K562 (cell line): ENCODE measurements around the gene CLDN20. TPM values are rescaled to one million over a fixed set of nuclear protein-coding genes. Genes with fewer than 3 reads are reported as not detected.

Source experiments
- ARHGAP35 ChIP-seq: fragments of 450-650 bp; IDR thresholded peaks from 2 replicates; pipeline ENCODE4 v1.6.1; 2018; ENCODE audit not compliant: partially characterized antibody
- BDP1 ChIP-seq: IDR thresholded peaks from 3 replicates; pipeline ENCODE4 v1.6.1; 2011; ENCODE audit not compliant: insufficient read length, insufficient read depth
- EP400 ChIP-seq: fragments of 450-650 bp; IDR thresholded peaks from 2 replicates; pipeline ENCODE4 v1.6.1; 2017; ENCODE audit warnings: antibody characterized with exemption, mild to moderate bottlenecking, moderate library complexity
- HDAC1 ChIP-seq, 2 experiments: fragments of 450-650 bp; IDR thresholded peaks; 2 replicates each; pipeline ENCODE4 v1.6.1; 2016 to 2017; ENCODE audit warnings: inconsistent platforms in 1 of 2, mild to moderate bottlenecking in 1 of 2, moderate library complexity in 1 of 2
- HES1 ChIP-seq: fragments of 450-650 bp; IDR thresholded peaks from 2 replicates; pipeline ENCODE4 v1.6.1; 2016; ENCODE audit warnings: low read depth, mild to moderate bottlenecking, moderate library complexity
- MTF1 ChIP-seq: fragments of 250-450 bp; sonication (Bioruptor Pico); IDR thresholded peaks from 2 replicates; pipeline ENCODE4 v1.9.0; 2021; ENCODE audit warnings: moderate library complexity, mild to moderate bottlenecking, inconsistent platforms, borderline replicate concordance
- PRPF4 ChIP-seq: fragments of 200-400 bp; formaldehyde crosslinking; IDR thresholded peaks from one replicate; pipeline ENCODE4 v1.6.1; 2017; ENCODE audit warnings: low read length, low read depth, mild to moderate bottlenecking; ENCODE audit not compliant: insufficient read depth, poor library complexity, severe bottlenecking
- RBFOX2 ChIP-seq: fragments of 200-400 bp; formaldehyde crosslinking; IDR thresholded peaks from 2 replicates; pipeline ENCODE4 v1.6.1; 2017; ENCODE audit warnings: low read depth, mild to moderate bottlenecking, low read length, moderate library complexity
- SAFB2 ChIP-seq: fragments of 200-400 bp; formaldehyde crosslinking; IDR thresholded peaks from 2 replicates; pipeline ENCODE4 v1.6.1; 2018; ENCODE audit warnings: borderline replicate concordance, low read length, low read depth, moderate library complexity; ENCODE audit not compliant: severe bottlenecking
- SAP30 ChIP-seq: fragments of 200-600 bp; sonication (generic); IDR thresholded peaks from 2 replicates; pipeline ENCODE4 v1.6.1; 2012; ENCODE audit warnings: borderline replicate concordance, low read depth, mild to moderate bottlenecking, moderate library complexity, low read length, control low read depth, inconsistent platforms; ENCODE audit not compliant: insufficient read depth, poor library complexity, severe bottlenecking
- TAF7 ChIP-seq: fragments of 450-650 bp; IDR thresholded peaks from 2 replicates; pipeline ENCODE4 v1.6.1; 2016; ENCODE audit warnings: missing genetic modification characterization, missing compliant biosample characterization
- ZBTB33 ChIP-seq: sonication (generic); formaldehyde crosslinking; IDR thresholded peaks from 2 replicates; pipeline ENCODE4 v1.8.1; 2023; ENCODE audit warnings: mild to moderate bottlenecking, missing genetic modification reagents
- ZNF668 ChIP-seq: fragments of 250-450 bp; sonication (Bioruptor Pico); IDR thresholded peaks from 2 replicates; pipeline ENCODE4 v1.8.0; 2022; ENCODE audit warnings: mild to moderate bottlenecking, inconsistent platforms
- polyA plus RNA-seq, 8 experiments: library from polyadenylated mRNA; depleted of rRNA in 4 of 8; stranded (reverse) in 5 of 8; unstranded in 3 of 8; fragments of >200 nt; fragmentation: Nextera tagmentation in 2 of 8; fragmentation: Illumina TruSeq in 1 of 8; extraction: Ambion mirVana in 2 of 8; extraction: Trizol in 1 of 8; gene quantifications; 2 replicates each; pipeline versions ENCODE4 v1.2.1 to v1.2.3, GENCODE V29; 2011 to 2014; ENCODE audit warnings: inconsistent platforms in 1 of 8, missing spikeins in 1 of 8
- total RNA-seq, 7 experiments: library from RNA; depleted of rRNA in 6 of 7; stranded (reverse); fragments of >200 nt in 6 of 7; fragmentation: Illumina TruSeq in 2 of 7; extraction: Trizol in 2 of 7; gene quantifications; 2 replicates each; pipeline versions ENCODE4 v1.2.1 to v1.2.3, GENCODE V29; 2011 to 2021; ENCODE audit warnings: low replicate concordance in 1 of 7
- TF ChIP-seq, protein P1 (sequence below): fragments of 250-450 bp; sonication (Bioruptor Pico); IDR thresholded peaks from 2 replicates; pipeline ENCODE4 v1.4.0; 2020; ENCODE audit warnings: mild to moderate bottlenecking, moderate library complexity
- TF ChIP-seq, protein P2 (sequence below): fragments of 250-450 bp; sonication (Bioruptor Pico); IDR thresholded peaks from 2 replicates; pipeline ENCODE4 v1.4.0; 2020; ENCODE audit warnings: mild to moderate bottlenecking
- TF ChIP-seq, protein P3 (sequence below): fragments of 200-800 bp; sonication (Bioruptor generic); IDR thresholded peaks from 2 replicates; pipeline ENCODE4 v1.6.1; 2017; ENCODE audit warnings: missing genetic modification characterization, missing compliant biosample characterization
- TF ChIP-seq, protein P4 (sequence below): fragments of 250-450 bp; sonication (Bioruptor Pico); IDR thresholded peaks from 2 replicates; pipeline ENCODE4 v1.9.0; 2021; ENCODE audit warnings: mild to moderate bottlenecking

Gene CLDN20
- total and polyA plus RNA-seq, 9 of the 15 experiments (the other 6 are each of a cell fraction or from before 2014, with no cell fraction given): not detected

DNA sequence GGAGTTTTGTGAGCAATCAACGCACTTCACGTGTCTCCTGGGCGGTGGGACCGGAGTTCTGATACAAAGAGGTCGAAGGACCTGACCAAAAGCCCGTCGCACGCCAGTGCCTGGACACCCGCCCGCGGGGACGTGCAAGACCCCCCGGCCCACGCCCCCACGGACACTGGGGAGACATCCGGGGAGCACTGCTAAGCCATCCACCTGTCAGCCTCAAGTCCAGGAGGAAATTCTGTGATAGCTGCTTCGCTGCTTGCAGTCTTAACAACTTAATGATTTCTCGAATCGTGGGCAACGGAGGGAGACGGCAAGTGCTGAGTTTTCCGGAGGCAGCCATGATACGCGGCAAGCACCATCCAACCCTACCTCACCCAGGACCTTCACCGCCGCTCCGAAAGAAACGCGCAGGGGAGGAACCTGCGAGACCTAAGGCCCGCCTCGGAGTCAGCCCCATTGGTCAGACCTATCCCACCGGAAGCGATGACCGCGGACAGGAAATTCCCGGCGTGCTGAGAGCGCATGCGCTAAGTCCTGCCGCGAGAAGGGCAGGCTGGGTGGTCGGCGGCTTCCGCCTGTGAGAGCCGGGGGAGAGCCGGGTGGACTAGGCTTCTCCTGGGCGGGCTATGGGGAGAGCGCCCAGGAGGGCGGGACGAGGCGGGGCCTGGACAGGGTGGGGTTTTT is 50.4 kb downstream of the CLDN20 start, which contains the start of gene TFB1M (continued):
- TF ChIP-seq HES1 (peak; percentile 14; the same call in 1 of the 2 replicates), BDP1 (no peak), ZNF668 (CRISPR knock-in tag) (no peak), ARHGAP35 (no peak), ZBTB33 (CRISPR knock-in tag) (no peak), SAP30 (peak; percentile 84), RBFOX2 (peak; percentile 94), SAFB2 (no peak), PRPF4 (no peak), MTF1 (CRISPR knock-in tag) (no peak), HDAC1 (IDR thresholded peaks at IDR 0.05) (peak in 1 of 2 experiments; percentile 89; a peak in 2 of 4 replicates), EP400 (peak; percentile 40), TAF7 (peak; percentile 74)
- TF ChIP-seq, protein P1, sequence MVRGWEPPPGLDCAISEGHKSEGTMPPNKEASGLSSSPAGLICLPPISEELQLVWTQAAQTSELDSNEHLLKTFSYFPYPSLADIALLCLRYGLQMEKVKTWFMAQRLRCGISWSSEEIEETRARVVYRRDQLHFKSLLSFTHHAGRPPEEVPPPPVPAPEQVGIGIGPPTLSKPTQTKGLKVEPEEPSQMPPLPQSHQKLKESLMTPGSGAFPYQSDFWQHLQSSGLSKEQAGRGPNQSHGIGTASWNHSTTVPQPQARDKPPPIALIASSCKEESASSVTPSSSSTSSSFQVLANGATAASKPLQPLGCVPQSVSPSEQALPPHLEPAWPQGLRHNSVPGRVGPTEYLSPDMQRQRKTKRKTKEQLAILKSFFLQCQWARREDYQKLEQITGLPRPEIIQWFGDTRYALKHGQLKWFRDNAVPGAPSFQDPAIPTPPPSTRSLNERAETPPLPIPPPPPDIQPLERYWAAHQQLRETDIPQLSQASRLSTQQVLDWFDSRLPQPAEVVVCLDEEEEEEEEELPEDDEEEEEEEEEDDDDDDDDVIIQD (CRISPR knock-in tag): no peak
- TF ChIP-seq, protein P2, sequence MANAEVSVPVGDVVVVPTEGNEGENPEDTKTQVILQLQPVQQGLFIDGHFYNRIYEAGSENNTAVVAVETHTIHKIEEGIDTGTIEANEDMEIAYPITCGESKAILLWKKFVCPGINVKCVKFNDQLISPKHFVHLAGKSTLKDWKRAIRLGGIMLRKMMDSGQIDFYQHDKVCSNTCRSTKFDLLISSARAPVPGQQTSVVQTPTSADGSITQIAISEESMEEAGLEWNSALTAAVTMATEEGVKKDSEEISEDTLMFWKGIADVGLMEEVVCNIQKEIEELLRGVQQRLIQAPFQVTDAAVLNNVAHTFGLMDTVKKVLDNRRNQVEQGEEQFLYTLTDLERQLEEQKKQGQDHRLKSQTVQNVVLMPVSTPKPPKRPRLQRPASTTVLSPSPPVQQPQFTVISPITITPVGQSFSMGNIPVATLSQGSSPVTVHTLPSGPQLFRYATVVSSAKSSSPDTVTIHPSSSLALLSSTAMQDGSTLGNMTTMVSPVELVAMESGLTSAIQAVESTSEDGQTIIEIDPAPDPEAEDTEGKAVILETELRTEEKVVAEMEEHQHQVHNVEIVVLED (CRISPR knock-in tag): no peak
- TF ChIP-seq, protein P3, sequence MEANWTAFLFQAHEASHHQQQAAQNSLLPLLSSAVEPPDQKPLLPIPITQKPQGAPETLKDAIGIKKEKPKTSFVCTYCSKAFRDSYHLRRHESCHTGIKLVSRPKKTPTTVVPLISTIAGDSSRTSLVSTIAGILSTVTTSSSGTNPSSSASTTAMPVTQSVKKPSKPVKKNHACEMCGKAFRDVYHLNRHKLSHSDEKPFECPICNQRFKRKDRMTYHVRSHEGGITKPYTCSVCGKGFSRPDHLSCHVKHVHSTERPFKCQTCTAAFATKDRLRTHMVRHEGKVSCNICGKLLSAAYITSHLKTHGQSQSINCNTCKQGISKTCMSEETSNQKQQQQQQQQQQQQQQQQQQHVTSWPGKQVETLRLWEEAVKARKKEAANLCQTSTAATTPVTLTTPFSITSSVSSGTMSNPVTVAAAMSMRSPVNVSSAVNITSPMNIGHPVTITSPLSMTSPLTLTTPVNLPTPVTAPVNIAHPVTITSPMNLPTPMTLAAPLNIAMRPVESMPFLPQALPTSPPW (CRISPR knock-in tag): peak; percentile 58
- TF ChIP-seq, protein P4, sequence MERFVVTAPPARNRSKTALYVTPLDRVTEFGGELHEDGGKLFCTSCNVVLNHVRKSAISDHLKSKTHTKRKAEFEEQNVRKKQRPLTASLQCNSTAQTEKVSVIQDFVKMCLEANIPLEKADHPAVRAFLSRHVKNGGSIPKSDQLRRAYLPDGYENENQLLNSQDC (CRISPR knock-in tag): peak; percentile 51; the same call in 1 of the 2 replicates
